Activated T-cell treated with anti-CD3 and anti-CD28 coated beads, Interleukin-2, amount 50 U/mL, for 4 hours (primary cell): ENCODE measurements around the gene TNFRSF13B. TPM values are rescaled to one million over a fixed set of nuclear protein-coding genes. Genes with fewer than 3 reads are reported as not detected.

ENCODE experiments used
- ATAC-seq, 2 donors: fragments of 200-7000 bp; cut with Tn5 transposase; one replicate each; pipeline ENCODE4 v1.10.0; 2021
- DNase-seq: peaks from one replicate; pipeline ENCODE4 v3.0.0-alpha.2; 2020
- H3K27me3 Mint-ChIP-seq: one replicate; pipeline ENCODE4 v1.8.0; 2021; ENCODE audit warnings: low read depth, mixed read lengths
- H3K36me3 Mint-ChIP-seq: one replicate; pipeline ENCODE4 v1.8.0; 2022; ENCODE audit warnings: mixed read lengths; ENCODE audit not compliant: insufficient read depth
- H3K4me1 Mint-ChIP-seq: one replicate; pipeline ENCODE4 v1.8.0; 2021; ENCODE audit warnings: low read depth, mixed read lengths
- H3K4me3 Mint-ChIP-seq: one replicate; pipeline ENCODE4 v1.8.0; 2021; ENCODE audit warnings: mild to moderate bottlenecking, moderate library complexity, mixed read lengths
- H3K9me3 Mint-ChIP-seq: one replicate; pipeline ENCODE4 v1.8.0; 2021; ENCODE audit warnings: mixed read lengths
- total RNA-seq, 3 donors: library from RNA; stranded (reverse); gene quantifications; one replicate each; pipeline ENCODE4 v1.2.1, GENCODE V29; 2021

TNFRSF13B gene
- total RNA-seq, 3 donors from 2014 or later: 0.30 TPM; not detected in 2

DNA sequence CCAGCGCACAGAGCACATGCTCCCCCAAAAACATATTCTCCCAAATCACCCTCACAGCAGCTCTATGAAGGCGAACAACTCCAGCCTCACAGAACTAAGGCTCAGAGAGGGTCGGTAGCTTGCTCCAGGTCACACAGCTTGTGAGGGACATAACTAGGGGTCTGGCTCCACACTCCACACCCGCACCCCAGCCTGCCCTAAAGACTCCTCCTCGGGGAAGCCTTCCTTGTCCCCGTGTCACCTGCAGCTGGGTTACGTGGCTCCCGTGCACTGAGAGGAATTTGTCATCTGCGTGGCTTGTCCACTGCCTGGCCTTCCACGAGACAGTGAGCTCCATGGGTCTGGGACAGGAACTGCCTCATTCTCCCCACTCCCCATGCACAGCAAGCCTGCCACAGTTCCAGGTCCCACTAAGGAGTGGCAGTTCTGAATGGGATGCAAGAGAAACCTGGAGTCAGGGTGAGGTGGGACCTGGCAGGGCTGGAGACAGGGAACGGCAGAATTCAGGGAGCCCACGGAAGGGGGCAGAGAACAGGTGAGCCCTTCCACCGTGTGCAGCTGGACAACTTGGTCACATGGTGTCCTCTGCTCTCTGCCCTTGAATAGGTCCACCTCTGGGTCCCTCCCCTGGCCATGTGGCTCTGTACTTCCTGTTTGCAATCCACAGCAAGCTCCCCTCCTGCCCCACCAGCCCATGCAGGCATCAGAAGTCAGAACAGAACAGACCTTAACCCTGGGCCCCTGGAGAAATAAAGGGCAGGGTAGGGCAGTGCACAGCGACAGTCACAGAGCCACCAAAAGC lies 27.4 kb downstream of the TNFRSF13B start:
- Mint-ChIP-seq H3K4me3 (no peak overlapping the region), H3K9me3 (peaks cover 16% of the 10 kb centered on the region), H3K36me3 (peaks cover 2% of the 10 kb centered on the region), H3K4me1 (no peaks in the 10 kb centered on the region), H3K27me3 (peaks cover 4% of the 10 kb centered on the region)
- no peak for DNase-seq
- no peak for ATAC-seq

DNA sequence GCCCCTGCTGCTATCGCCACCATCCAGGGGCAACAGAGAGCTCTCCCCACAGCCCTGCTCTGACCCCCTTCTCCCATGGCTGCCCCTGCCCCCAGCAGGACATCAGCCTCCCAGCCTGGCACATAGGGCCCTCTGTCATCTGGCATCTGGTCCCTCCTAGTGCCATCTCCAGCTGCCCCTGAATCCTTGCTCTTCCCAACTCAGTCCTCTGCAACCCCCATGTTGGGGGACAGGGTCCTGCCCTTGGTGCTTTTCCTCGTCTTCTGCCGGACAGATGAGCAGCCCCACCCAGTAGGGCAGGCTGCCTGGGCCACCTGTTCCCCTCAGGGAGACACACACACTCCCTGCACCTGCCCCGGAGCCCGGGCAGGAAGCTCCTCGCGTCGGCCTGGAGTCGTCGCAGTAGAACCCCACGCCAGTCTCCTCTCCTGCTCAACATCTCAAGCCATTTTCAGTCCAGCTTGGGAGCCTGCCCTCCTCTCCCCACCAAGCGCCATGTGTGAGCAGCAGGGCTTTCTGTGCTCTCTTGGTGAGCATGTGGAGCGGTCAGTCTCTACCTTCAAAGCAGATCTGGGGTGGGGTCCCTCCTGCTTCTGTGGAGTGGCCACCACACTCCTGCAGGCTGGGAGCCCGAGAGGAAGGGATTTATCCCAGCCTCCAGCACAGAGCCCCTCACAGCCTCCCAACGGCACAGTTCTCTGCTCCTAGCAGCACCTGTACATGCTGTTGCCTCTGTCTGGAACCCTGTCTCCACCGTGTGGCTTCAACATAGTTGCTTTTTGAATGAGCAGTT lies 28.2 kb downstream of the TNFRSF13B start:
- Mint-ChIP-seq H3K4me1 (no peaks in the 10 kb centered on the region), H3K4me3 (no peak overlapping the region), H3K36me3 (no peaks in the 10 kb centered on the region), H3K9me3 (peaks cover 9% of the 10 kb centered on the region), H3K27me3 (peaks cover 4% of the 10 kb centered on the region)
- ATAC-seq: no peak
- no peak for DNase-seq

DNA sequence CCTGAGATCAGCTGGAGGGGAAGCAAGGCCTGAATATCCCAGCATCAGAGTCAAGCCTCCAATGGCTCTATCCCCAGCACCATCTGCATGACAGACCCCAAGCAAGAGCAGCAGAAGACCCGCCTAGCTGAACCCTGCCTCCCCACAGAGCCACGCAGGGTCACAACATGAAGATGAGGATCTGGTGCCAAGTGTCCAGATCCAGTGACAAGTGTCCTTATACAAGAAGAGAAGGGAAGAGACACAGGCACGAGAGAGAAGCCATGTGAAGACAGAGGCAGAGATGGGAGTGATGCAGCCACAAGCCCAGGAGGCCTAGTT lies 28.9 kb downstream of the TNFRSF13B start:
- Mint-ChIP-seq H3K4me3 (no peak overlapping the region), H3K36me3 (no peaks in the 10 kb centered on the region), H3K9me3 (peaks cover 3% of the 10 kb centered on the region), H3K4me1 (no peaks in the 10 kb centered on the region), H3K27me3 (peaks cover 4% of the 10 kb centered on the region)
- ATAC-seq (no peak), DNase-seq (no peak)

DNA sequence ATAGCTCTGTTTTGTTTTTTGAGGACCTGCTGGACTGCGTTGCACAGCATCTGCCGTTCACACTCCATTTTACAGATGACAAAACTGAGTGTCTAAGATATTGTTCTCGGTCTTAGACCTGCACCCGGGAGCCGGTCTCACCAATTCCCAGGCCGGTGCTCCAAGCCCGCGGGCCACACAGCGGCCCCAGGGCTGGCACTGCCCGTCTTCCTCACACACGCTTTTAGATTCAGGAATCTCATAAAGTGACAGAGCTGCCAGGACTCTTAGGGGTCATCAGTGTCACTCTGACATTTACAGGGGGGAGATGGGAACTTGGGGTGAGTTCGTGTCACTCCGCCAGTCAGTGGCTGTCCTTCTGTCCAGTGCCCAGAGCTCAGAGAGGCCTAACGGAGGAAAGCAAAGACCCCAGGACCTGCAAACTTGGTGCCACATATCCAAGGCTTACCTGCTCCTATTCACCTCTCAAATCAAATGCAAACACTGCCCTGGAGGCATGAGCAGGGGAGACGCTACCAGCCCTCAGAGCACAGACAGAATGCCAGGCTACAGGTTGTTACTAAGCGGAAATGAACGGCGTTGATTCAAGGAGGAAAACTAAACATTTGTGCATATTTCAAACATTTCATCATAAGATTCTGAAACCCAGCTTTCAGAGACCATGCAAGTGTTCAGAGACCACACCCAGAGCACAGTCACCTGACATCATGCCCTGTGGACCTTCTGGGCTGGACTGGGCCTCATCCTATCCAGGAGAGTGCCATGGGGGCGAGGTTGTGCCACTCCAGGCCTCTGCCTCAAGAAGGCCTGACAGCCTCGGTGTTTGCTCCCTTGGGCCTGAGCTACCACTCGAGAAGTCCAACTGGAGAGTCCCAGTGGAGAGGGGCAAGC lies 29.5 kb downstream of the TNFRSF13B start:
- DNase-seq (no peak), ATAC-seq (no peak)
- Mint-ChIP-seq H3K36me3 (no peaks in the 10 kb centered on the region), H3K9me3 (no peaks in the 10 kb centered on the region), H3K4me3 (no peak overlapping the region), H3K4me1 (no peaks in the 10 kb centered on the region), H3K27me3 (peaks cover 4% of the 10 kb centered on the region)

DNA sequence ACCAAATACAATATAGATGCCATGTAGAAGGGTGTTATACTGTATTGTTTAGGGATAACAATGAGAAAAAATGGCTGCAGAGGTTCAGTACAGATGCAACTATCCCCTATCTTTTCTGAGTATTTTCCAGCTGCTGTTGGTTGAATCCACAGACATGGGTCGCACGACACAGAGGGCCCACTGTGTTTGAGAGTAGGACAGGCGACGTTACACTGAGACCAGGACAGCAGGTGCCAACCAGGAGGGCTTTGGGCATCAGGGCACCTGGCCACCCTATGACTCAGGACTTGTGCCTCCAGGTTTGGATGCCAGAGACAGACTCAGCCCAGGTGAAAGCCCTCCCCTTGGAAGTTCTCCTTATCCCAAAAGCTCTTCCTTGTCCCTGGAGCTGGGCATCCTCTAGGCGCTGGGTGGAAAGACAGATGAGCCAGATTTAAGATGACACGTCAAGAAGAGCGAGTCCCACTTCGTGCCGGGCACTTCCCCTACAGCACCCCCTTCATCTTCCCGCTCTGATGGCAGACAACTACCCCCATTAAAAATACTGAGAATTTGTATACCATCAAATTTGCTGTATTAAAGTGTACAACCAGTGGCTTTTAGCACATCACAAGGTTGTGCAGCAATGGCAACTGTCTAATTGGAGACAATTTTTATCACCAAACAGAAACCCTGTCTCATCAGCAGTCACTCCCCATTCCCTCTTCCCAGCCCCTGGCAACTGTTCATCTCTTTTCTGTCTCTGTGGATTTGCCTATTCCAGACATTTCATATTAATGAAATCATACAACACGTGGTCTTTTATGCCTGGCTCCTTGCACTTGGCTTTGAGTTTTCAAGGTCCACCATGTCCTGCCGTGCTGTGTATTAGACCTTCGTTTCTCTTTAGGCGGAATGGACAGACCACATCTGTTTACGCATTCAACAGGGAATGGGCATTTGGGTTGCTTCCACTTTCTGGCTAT lies 30.6 kb downstream of the TNFRSF13B start:
- H3K27me3 Mint-ChIP-seq: peaks cover 4% of the 10 kb centered on the region
- no peaks in the 10 kb centered on the region for H3K4me1 Mint-ChIP-seq
- H3K9me3 Mint-ChIP-seq: no peaks in the 10 kb centered on the region
- no peaks in the 10 kb centered on the region for H3K36me3 Mint-ChIP-seq
- no peak for DNase-seq
- no peak for ATAC-seq
- no peak overlapping the region for H3K4me3 Mint-ChIP-seq

DNA sequence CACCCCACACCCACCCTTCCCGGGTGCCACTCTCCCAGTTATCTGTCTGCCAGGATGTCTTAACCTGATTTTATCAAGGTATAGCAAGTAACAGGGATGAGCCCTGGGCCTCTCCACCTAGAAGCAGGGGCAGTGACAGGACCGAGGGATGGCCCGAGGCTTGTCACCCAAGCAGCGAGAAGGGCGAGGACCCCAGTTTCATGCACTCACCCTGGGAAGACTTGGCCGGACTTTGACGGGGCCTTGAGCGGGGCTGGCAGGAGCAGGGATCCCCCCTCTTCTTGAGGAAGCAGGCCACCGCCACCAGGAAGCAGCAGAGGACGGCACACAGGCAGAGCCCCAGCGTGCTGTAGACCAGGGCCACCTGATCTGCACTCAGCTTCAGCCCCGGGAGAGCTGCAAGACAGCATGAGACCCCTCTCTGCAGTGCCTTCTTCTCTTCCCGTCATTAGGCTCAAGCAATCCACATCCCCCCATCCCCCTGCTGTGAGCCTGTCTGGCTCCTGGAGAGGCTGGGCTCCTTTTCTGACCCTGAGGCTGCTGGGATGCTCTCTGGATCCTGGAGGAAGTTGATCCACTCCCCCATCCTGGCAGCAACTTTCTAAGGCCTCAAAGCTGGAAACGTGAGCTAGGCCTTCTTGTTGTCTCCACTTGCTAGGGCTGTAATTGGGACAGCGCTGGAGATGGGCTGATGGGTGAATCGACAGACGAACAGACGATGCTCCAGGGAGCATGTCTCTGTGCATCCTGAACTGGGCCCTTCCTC lies 31.6 kb downstream of the TNFRSF13B start:
- DNase-seq (no peak), ATAC-seq (no peak)
- no peaks in the 10 kb centered on the region for H3K4me1 Mint-ChIP-seq
- peaks cover 4% of the 10 kb centered on the region for H3K27me3 Mint-ChIP-seq
- H3K9me3 Mint-ChIP-seq: no peaks in the 10 kb centered on the region
- no peak overlapping the region for H3K4me3 Mint-ChIP-seq
- H3K36me3 Mint-ChIP-seq: no peaks in the 10 kb centered on the region

DNA sequence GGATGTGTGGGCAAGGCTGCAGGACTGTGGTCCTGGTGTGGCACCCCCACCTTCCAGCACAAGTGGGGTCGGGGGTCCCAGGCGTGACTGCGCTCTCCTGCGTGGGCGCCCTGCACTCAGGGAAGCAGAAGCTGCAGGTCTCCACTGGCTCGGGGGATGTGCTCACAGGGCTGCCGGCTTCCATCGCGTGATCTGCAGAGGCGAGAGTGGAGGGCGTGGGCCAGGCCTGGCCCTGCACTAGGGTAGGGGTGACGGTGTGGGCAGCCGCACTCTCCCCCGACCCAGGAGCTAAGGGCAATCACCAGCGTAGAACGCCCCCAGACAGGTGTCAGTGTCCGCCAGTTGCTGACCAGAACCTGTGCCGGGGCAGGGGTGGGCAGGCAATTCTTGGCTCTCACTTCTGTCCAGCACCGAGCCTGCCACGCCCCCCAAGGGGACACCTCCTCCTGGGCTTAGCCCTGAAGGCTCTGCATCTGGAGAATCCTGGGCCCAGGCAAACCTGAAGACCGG lies 32.3 kb downstream of the TNFRSF13B start:
- no peaks in the 10 kb centered on the region for H3K36me3 Mint-ChIP-seq
- H3K4me1 Mint-ChIP-seq: no peaks in the 10 kb centered on the region
- H3K27me3 Mint-ChIP-seq: peaks cover 4% of the 10 kb centered on the region
- no peak overlapping the region for H3K4me3 Mint-ChIP-seq
- DNase-seq (no peak), ATAC-seq (no peak)
- no peaks in the 10 kb centered on the region for H3K9me3 Mint-ChIP-seq

DNA sequence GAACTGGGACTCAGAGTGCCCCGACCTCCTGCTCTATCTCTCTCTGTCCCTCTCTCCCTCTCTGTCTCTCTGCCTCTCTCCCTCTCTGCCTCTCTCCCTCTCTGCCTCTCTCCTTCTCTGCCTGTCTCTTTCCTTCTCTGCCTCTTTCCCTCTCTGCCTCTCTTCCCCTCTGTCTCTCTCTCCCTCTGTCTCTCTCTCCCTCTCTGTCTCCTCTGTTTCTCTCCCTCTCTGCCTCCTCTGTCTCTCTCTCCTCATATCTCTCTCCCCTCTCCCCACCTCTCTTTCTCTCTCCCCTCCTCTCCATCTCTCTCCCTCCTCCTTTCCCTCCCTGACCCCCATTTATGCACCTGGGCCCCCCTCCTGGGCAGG lies 32.7 kb downstream of the TNFRSF13B start:
- no peak for DNase-seq
- Mint-ChIP-seq H3K9me3 (no peaks in the 10 kb centered on the region), H3K27me3 (peaks cover 4% of the 10 kb centered on the region), H3K4me3 (no peak overlapping the region), H3K36me3 (no peaks in the 10 kb centered on the region), H3K4me1 (no peaks in the 10 kb centered on the region)
- no peak for ATAC-seq

DNA sequence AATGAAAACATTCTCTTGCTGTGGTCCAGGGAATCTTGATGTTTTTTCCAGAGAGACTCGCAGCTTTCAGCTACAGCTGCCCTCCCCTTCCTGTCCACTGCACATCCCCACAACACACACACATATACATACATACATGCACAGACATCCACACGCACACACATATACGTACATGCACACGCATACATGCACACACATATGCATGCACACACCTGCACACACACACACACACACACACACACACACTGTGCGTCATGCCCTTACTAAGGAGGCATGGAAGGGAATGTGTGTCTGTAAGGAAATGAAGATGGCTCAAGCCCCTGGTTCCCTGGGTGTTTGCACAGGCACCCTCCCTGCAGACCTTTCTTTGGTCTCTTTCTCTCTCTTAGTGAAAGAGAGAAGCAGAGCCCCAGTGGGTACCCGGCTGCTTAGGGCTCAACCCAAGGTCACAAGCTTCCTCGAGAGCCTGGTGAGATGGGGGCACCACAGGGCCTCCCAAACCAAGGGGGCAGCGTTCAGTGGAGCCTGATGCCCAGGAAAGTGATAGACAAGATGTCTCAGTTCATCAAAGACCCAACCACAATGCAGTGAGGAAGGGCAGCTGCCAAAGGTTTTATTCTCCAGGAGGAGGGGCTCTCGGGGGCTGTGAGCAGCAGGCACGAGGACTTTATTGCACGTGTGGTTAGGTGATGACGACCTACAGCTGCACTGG lies 33.3 kb downstream of the TNFRSF13B start:
- Mint-ChIP-seq H3K4me1 (no peaks in the 10 kb centered on the region), H3K36me3 (no peaks in the 10 kb centered on the region), H3K9me3 (no peaks in the 10 kb centered on the region), H3K4me3 (no peak overlapping the region), H3K27me3 (peaks cover 2% of the 10 kb centered on the region)
- DNase-seq (no peak), ATAC-seq (no peak)

DNA sequence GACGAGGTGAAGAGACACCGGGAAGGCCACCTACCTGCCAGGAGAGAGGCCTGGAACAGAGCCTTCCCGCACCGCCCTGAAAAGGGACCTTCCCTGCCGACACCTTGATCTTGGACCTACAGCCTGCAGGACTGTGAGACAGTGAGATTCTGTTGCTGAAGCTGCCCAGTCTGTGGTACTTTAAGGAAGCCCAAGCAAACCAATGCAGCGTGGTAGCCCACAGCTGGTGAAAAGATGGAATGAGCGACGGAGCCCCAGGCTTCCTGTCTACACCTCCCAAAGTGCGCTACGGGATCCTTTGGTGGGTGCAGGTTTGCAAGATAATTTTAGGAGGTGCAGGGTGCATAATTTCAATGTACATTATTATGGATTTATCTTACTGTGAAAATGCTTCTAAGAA lies 33.9 kb downstream of the TNFRSF13B start:
- Mint-ChIP-seq H3K27me3 (no peaks in the 10 kb centered on the region), H3K4me1 (no peaks in the 10 kb centered on the region), H3K9me3 (no peaks in the 10 kb centered on the region), H3K36me3 (no peaks in the 10 kb centered on the region), H3K4me3 (no peak overlapping the region)
- DNase-seq (no peak), ATAC-seq (no peak)

DNA sequence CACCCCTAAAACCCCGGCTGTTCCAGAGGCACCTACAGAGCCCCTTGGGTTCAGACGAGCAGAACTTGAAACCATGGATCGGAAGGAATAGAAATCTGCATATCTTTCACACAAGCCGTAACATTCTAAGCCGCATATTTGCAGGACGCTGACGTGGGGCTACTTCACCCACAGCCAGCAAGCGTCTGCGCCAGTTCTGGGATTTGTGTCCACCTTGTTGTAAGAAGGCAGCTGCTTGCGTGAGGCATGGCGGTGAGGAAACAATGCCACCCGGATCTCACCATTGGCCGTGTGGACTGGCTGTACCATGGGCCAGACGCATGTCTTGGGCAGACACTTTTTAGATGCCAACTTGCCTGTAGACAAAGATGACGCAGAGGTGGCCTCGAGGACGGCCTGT lies 34.5 kb downstream of the TNFRSF13B start:
- H3K36me3 Mint-ChIP-seq: no peaks in the 10 kb centered on the region
- ATAC-seq (no peak), DNase-seq (no peak)
- H3K27me3 Mint-ChIP-seq: no peaks in the 10 kb centered on the region
- H3K4me3 Mint-ChIP-seq: no peak overlapping the region
- H3K4me1 Mint-ChIP-seq: no peaks in the 10 kb centered on the region
- H3K9me3 Mint-ChIP-seq: no peaks in the 10 kb centered on the region

DNA sequence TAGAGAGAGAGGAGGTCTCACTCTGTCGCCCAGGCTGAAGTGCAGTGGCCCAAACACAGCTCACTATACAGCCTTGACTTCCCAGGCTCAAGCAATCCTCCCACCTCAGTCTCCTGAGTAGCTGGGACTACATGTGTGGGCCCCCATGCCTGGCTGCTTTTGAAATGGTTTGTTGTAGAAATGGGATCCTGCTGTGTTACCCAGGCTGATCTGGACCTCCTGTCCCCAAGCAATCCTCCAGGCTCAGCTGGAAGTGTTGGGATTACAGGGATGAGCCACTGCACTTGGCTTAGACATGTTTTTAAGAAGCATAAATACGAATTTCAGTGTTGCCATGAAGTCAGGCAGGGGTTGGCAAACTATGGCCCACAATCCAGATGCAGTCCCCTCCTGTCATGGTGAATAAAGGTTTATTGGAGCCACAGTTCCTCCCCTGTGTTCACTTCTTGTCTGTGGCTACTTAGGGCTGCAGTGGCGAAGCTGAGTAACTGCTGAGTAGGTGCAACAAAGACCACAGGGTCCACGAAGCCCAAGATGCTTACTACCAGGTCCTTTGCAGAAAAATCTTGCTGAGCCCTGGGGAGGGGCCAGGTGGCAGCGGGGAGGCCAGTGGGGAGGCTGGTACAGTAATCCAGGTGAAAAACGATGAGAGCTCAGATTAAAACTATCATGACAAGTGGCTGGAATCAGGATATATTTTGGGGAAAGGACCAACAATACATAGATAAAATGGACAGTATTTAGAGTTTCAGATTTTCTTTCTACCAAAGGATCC lies 35.2 kb downstream of the TNFRSF13B start:
- Mint-ChIP-seq H3K9me3 (no peaks in the 10 kb centered on the region), H3K4me1 (no peaks in the 10 kb centered on the region), H3K4me3 (no peak overlapping the region), H3K27me3 (no peaks in the 10 kb centered on the region), H3K36me3 (no peaks in the 10 kb centered on the region)
- DNase-seq (no peak), ATAC-seq (no peak)
